Neural crest cell (in vitro differentiated cells): ENCODE data around the gene EDEM3. TPM values are rescaled to one million over a fixed set of nuclear protein-coding genes. Genes with fewer than 3 reads are reported as not detected.

Experiments
- DNase-seq: peaks from one replicate; pipeline ENCODE4 v3.0.0; 2021; ENCODE audit warnings: low read depth, mixed read lengths, low spot score
- H3K27ac Mint-ChIP-seq: one replicate; pipeline ENCODE4 v1.8.0; 2021; ENCODE audit warnings: mild to moderate bottlenecking, mixed read lengths; ENCODE audit not compliant: unreplicated experiment
- H3K27me3 Mint-ChIP-seq: 2 replicates; pipeline ENCODE4 v1.8.0; 2021; ENCODE audit warnings: low read depth, mild to moderate bottlenecking, mixed read lengths
- H3K36me3 Mint-ChIP-seq: 2 replicates; pipeline ENCODE4 v1.8.0; 2021; ENCODE audit warnings: low read depth, mild to moderate bottlenecking, mixed read lengths
- H3K4me1 Mint-ChIP-seq: 2 replicates; pipeline ENCODE4 v1.8.0; 2021; ENCODE audit warnings: mixed read lengths
- H3K4me3 Mint-ChIP-seq: one replicate; pipeline ENCODE4 v1.8.0; 2021; ENCODE audit warnings: mild to moderate bottlenecking, mixed read lengths
- H3K9me3 Mint-ChIP-seq: 2 replicates; pipeline ENCODE4 v1.8.0; 2021; ENCODE audit warnings: mixed read lengths
- CTCF ChIP-seq: fragments of 200-600 bp; sonication (generic); conservative IDR thresholded peaks from 2 replicates; pipeline ENCODE4 v1.5.0; 2021; ENCODE audit warnings: antibody characterized with exemption, mild to moderate bottlenecking
- total RNA-seq: library from RNA; stranded (reverse); gene quantifications from 2 replicates; pipeline ENCODE4 v1.2.1, GENCODE V29; 2021

The EDEM3 gene
- total RNA-seq, 1 donor from 2014 or later: 19.8 TPM

GRCh38 chr1:184734980-184735379 lies 19.7 kb downstream of the EDEM3 start:
- TF ChIP-seq CTCF: no peak
- Mint-ChIP-seq H3K27ac (no peak overlapping the region), H3K4me3 (no peak overlapping the region), H3K36me3 (peaks cover 6% of the 10 kb centered on the region), H3K27me3 (no peaks in the 10 kb centered on the region), H3K4me1 (no peaks in the 10 kb centered on the region), H3K9me3 (no peaks in the 10 kb centered on the region)
- no peak for DNase-seq

- Mint-ChIP-seq H3K4me3 (no peak overlapping the region), H3K27ac (no peak overlapping the region), H3K4me1 (no peaks in the 10 kb centered on the region), H3K27me3 (no peaks in the 10 kb centered on the region), H3K9me3 (no peaks in the 10 kb centered on the region), H3K36me3 (peaks cover 7% of the 10 kb centered on the region)
- DNase-seq: no peak
- TF ChIP-seq CTCF: no peak
Measured at GRCh38 chr1:184724843-184725242, 29.8 kb downstream of the EDEM3 start.

GRCh38 chr1:184716158-184716557 lies 38.5 kb downstream of the EDEM3 start:
- no peak overlapping the region for H3K27ac Mint-ChIP-seq
- no peak overlapping the region for H3K4me3 Mint-ChIP-seq
- H3K36me3 Mint-ChIP-seq: no peaks in the 10 kb centered on the region
- TF ChIP-seq CTCF: no peak
- no peaks in the 10 kb centered on the region for H3K9me3 Mint-ChIP-seq
- no peaks in the 10 kb centered on the region for H3K4me1 Mint-ChIP-seq
- H3K27me3 Mint-ChIP-seq: no peaks in the 10 kb centered on the region
- DNase-seq: no peak

- peaks cover 19% of the 10 kb centered on the region for H3K36me3 Mint-ChIP-seq
- H3K27ac Mint-ChIP-seq: no peak overlapping the region
- H3K27me3 Mint-ChIP-seq: no peaks in the 10 kb centered on the region
Measured at GRCh38 chr1:184709418-184709817, 45.2 kb downstream of the EDEM3 start.

GRCh38 chr1:184708084-184708676 lies 46.5 kb downstream of the EDEM3 start:
- H3K4me1 Mint-ChIP-seq: no peaks in the 10 kb centered on the region
- peaks cover 24% of the 10 kb centered on the region for H3K36me3 Mint-ChIP-seq
- TF ChIP-seq CTCF: no peak
- no peaks in the 10 kb centered on the region for H3K27me3 Mint-ChIP-seq
- DNase-seq: no peak
- no peak overlapping the region for H3K27ac Mint-ChIP-seq
- H3K4me3 Mint-ChIP-seq: no peak overlapping the region
- H3K9me3 Mint-ChIP-seq: no peaks in the 10 kb centered on the region

More at GRCh38 chr1:184709418-184709817, 45.2 kb downstream of the EDEM3 start:
- no peak for TF ChIP-seq CTCF
- DNase-seq: no peak
- no peak overlapping the region for H3K4me3 Mint-ChIP-seq
- no peaks in the 10 kb centered on the region for H3K9me3 Mint-ChIP-seq
- no peaks in the 10 kb centered on the region for H3K4me1 Mint-ChIP-seq
